22Rv1 (cell line): ENCODE data around the gene ORM1.

Experiments
- H3K27ac ChIP-seq: fragments of 450-650 bp; 2 replicates; pipeline ENCODE4 v1.5.1; 2017
- ZFX ChIP-seq: fragments of 450-650 bp; IDR thresholded peaks from 2 replicates; pipeline ENCODE4 v1.6.1; 2017; ENCODE audit warnings: antibody characterized with exemption, borderline replicate concordance
- TF ChIP-seq, protein P1 (sequence below): fragments of 450-650 bp; IDR thresholded peaks from 2 replicates; pipeline ENCODE4 v1.5.1; 2017; ENCODE audit warnings: mild to moderate bottlenecking

Gene ORM1

DNA sequence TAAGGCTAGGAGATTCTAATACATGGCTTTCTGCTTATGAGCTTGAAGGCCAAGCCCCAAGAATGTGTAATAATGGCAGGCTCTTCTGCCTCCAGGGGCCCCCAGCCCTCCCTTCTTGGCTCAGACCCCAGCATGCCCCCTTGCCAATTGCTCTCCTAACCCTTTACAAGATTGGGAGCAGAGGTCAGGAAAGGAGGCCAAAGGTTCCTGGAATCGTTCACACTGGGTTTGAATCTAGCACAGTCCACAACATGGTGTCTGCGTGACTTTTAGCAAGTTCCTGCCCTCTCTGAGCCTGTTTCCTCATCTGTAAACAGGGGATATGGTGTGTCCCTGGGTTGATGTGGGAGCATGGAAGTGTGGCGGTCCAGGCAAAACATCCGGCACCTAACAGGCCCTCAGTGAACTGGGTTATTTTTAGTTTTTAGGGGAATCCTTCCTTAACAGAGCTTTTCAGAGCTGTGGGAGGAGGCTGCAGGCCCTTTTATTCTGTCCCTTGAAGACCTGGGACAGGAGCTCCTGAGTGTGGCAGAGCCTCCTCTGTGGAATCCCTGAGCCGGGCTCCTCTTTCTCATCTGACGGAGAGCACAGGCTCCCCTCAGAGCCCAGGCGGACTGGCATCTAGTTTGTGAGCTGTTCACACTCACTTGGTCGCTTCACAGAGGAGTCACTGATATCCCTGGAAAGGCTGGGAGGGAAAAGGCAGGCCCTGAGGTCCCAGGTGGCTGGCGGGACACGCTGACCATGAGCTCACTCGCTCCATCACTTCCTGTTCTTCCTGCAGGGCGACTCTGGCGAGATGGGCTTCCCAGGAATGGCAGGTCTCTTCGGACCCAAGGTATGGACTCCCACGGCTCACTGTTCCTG, 23.4 kb upstream of the ORM1 start:
- H3K27ac ChIP-seq, result no peak overlapping the region
- TF ChIP-seq ZFX, result no peak
- TF ChIP-seq, protein P1, sequence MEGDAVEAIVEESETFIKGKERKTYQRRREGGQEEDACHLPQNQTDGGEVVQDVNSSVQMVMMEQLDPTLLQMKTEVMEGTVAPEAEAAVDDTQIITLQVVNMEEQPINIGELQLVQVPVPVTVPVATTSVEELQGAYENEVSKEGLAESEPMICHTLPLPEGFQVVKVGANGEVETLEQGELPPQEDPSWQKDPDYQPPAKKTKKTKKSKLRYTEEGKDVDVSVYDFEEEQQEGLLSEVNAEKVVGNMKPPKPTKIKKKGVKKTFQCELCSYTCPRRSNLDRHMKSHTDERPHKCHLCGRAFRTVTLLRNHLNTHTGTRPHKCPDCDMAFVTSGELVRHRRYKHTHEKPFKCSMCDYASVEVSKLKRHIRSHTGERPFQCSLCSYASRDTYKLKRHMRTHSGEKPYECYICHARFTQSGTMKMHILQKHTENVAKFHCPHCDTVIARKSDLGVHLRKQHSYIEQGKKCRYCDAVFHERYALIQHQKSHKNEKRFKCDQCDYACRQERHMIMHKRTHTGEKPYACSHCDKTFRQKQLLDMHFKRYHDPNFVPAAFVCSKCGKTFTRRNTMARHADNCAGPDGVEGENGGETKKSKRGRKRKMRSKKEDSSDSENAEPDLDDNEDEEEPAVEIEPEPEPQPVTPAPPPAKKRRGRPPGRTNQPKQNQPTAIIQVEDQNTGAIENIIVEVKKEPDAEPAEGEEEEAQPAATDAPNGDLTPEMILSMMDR, result no peak

- H3K27ac ChIP-seq, result no peak overlapping the region
- TF ChIP-seq ZFX, result no peak
- TF ChIP-seq, protein P1, result no peak
These were observed 22.6 kb upstream of the ORM1 start for GRCh38 chr9:114300153-114300845.

DNA sequence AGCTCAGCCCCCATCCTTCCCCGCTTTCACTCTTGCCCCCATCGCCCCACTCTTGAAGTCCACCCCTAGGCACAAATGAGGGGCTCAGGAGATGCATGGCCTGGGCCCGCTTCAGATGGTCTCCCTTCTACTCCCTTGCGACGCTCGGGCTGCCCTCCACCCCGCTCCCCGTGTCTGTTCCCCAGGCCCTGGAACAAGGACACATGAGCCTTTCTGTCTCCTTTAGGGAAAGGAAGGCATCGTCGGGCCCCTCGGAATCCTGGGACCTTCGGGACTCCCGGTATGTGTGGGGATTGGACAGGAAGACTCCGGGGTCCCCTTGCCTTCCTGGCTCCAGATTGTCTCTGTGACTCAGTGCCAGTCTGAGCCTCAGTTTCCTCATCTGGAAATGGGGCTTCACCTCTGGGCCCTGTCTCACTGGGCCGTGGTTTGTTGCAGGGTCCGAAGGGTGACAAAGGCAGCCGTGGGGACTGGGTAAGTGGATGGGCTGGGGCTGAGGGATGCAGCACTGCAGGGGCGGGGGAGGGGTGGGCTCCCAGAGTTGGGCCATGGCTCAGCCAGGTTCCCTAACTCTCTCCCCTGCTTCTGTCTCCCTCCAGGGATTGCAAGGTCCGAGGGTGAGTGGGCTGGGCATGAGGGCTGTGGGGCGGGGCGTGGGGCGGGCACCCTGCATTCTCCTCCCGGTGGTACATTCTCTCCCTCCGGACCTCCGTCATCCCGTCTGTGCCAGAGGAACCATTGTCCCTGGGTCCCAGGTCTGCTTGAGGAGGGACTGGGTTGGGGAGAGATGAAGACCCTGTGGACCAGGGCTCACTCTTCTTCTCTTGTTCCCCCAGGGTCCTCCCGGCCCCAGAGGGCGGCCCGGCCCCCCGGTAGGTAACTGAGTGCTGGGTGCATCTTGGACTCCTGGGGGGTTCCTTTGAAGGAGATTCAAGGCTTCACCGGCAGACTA, 21.8 kb upstream of the ORM1 start:
- no peak for TF ChIP-seq ZFX
- TF ChIP-seq, protein P1, result no peak
- no peak overlapping the region for H3K27ac ChIP-seq

GRCh38 chr9:114301798-114302565, 20.9 kb upstream of the ORM1 start:
- H3K27ac ChIP-seq, result no peak overlapping the region
- TF ChIP-seq, protein P1, result no peak
- no peak for TF ChIP-seq ZFX

DNA sequence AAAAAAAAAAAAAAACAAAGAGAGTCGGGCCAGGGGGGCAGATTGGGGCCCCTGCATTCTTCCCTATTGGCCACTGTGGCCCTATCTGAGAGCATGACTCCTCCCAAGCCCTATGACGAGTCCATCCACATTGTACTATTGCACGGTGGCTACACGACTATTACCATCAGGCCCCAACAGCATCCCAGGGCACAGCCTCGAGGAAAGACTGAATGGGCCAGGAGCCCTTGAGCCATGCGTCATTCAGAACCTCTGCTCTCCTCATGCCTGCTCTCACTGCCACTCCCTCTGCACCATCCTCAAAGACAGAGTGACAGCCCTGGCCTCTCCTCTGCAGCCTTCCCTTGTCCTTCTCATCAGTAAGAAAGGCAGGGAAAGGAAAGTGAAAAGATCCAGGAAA, 20.2 kb upstream of the ORM1 start:
- TF ChIP-seq, protein P1, result no peak
- TF ChIP-seq ZFX, result no peak
- no peak overlapping the region for H3K27ac ChIP-seq

DNA sequence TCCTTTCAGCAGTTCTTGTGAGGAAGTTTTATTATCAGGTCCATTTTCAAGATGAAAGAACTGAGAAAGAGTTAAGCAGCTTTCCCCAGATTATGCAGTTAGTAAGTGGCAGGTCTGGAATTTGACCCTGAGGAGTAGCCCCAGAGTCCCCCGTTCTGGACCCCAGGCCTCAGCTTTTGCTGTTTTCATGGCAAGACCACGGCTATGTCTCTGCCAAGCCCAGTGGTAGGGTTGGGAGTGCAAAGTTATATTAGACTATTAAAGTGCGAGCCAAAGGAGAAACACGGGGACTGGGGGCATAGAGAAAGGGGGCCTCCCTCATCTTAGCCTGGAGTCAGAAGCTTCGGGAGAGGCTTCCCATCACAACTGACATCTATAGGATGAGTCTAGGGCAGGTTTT, 19.3 kb upstream of the ORM1 start:
- TF ChIP-seq, protein P1, result no peak
- TF ChIP-seq ZFX, result no peak
- H3K27ac ChIP-seq, result no peak overlapping the region
